ENCODE measurements around the gene STARD10. TPM values are rescaled to one million over a fixed set of nuclear protein-coding genes. Genes with fewer than 3 reads are reported as not detected.

The STARD10 gene
- total RNA-seq, 1 donor from 2014 or later, result 20.9 TPM

DNA sequence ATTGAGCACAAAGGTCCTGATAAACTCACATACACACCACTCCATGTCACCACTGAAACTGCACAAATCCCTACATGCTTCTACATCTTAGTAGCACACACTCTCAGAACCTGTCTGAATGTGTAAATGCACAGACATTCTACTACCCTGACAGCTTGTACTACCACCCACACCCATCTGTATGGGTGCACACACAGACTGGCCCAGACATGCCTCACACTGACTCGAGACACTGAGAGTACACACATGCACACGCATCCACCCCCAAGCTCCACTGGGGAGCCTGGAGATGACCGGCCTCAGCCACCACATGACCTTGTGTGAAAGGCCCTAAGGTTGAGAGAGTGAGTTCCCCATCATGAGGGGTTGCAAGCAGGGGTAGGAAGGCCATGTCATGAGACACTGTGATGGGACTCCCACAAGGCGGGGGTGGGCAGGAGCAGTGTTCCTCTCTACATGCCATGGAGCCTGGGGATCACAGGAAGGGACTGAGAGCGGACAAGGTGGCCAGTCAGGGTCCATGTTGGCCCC, 69.8 kb downstream of the STARD10 start:
- H3K9me3 ChIP-seq, result no peaks in the 10 kb centered on the region
- peaks cover 13 to 27% of the 10 kb centered on the region in 2 donors for H3K4me1 ChIP-seq
- no peak overlapping the region for H3K27ac ChIP-seq
- TF ChIP-seq, protein P1, sequence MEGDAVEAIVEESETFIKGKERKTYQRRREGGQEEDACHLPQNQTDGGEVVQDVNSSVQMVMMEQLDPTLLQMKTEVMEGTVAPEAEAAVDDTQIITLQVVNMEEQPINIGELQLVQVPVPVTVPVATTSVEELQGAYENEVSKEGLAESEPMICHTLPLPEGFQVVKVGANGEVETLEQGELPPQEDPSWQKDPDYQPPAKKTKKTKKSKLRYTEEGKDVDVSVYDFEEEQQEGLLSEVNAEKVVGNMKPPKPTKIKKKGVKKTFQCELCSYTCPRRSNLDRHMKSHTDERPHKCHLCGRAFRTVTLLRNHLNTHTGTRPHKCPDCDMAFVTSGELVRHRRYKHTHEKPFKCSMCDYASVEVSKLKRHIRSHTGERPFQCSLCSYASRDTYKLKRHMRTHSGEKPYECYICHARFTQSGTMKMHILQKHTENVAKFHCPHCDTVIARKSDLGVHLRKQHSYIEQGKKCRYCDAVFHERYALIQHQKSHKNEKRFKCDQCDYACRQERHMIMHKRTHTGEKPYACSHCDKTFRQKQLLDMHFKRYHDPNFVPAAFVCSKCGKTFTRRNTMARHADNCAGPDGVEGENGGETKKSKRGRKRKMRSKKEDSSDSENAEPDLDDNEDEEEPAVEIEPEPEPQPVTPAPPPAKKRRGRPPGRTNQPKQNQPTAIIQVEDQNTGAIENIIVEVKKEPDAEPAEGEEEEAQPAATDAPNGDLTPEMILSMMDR (IDR thresholded peaks at IDR 0.05), result no peak
- no peak for DNase-seq (ENCODE audit: low spot score in 2 of 2)
- intact Hi-C loops (cut with DNase I), result loop anchor here (2.0 to 10.0 kb wide), 3 partner anchors 421 to 651 kb away; partner anchors contain the start of genes FCHSD2 and RELT
- H3K36me3 ChIP-seq, result no peaks in the 10 kb centered on the region
- H3K4me3 ChIP-seq, result no peak overlapping the region
- H3K27me3 ChIP-seq, result no peaks in the 10 kb centered on the region

DNA sequence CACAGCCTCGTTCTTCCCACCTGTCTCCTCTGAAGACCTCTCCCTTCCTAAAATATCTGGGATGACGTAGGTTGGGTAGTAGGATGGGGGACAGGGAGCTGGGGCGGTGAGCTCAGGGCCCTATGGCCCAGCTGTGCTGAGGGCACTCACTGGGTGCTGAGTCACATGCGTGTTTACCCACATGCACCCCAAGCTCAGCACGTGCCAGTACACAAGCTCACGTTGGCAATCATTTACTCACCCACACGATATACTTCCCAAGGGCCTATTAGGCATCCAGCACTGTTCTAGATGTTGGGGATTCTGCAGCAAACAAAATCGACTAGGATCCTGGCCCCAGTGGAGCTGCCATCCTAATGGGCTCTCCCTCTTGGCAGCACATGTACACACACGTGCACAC, 70.3 kb downstream of the STARD10 start:
- Histone ChIP-seq H3K9me3 (no peaks in the 10 kb centered on the region), H3K4me1 (peaks cover 13 to 29% of the 10 kb centered on the region in 2 donors), H3K4me3 (no peak overlapping the region), H3K27ac (peak overlapping the region in 1 of 2 donors; percentile 90), H3K27me3 (no peaks in the 10 kb centered on the region), H3K36me3 (no peaks in the 10 kb centered on the region)
- intact Hi-C loops (cut with DNase I), result loop anchor here (2.0 to 10.0 kb wide), 3 partner anchors 29 to 651 kb away; partner anchors contain the start of genes ARAP1, FCHSD2 and RELT
- TF ChIP-seq, protein P1 (IDR thresholded peaks at IDR 0.05), result no peak
- no peak for DNase-seq (ENCODE audit: low spot score in 2 of 2)

DNA sequence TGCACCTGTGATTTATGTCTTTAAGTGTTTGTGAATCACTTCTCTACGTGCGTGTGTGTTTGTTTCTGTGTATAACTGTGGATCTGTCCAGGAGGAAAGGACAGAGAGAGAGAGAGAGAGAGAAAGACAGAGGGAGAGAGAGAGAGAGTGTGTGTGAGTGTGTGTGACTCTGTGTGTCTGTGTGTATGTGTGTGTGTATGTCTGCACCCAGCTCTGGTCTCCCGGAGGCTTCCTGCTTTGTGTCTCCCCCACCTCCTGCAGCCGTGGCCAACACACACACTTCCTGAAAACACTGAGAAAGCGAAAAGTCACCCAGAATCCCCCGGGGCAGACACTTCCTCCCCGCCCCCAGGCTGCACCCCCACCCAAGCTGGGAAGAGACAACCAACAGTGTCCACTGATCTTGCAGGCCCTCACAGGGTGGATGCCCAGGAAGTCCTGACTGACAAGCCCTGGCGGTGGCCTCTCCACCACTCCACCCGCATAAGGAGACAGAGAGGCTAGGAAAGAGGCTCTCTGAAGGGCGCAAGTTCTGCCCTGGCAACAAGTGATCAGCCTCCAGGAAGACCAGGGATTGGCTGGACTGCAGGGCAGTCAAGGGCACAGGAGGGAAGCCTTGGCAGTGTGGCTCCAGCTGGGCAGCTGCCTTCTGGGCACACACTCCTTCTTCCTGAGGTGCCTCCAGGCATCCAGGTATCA, 71.6 kb downstream of the STARD10 start:
- TF ChIP-seq, protein P1 (IDR thresholded peaks at IDR 0.05), result peak in 1 of 3 experiments; percentile 13
- Histone ChIP-seq H3K27me3 (no peaks in the 10 kb centered on the region), H3K4me1 (peaks cover 13 to 32% of the 10 kb centered on the region in 2 donors), H3K36me3 (peaks cover 3% of the 10 kb centered on the region in 2 donors), H3K4me3 (peak overlapping the region; percentile 68 to 76), H3K27ac (peak overlapping the region; percentile 40 to 90), H3K9me3 (no peaks in the 10 kb centered on the region)
- DNase-seq (ENCODE audit: low spot score in 2 of 2), result peak; percentile 80 to 92
- intact Hi-C loops (cut with DNase I), result loop anchor here (1.0 to 10.0 kb wide), 5 partner anchors 31 to 653 kb away; partner anchors contain the start of genes ARAP1, ATG16L2, FCHSD2 and RELT

DNA sequence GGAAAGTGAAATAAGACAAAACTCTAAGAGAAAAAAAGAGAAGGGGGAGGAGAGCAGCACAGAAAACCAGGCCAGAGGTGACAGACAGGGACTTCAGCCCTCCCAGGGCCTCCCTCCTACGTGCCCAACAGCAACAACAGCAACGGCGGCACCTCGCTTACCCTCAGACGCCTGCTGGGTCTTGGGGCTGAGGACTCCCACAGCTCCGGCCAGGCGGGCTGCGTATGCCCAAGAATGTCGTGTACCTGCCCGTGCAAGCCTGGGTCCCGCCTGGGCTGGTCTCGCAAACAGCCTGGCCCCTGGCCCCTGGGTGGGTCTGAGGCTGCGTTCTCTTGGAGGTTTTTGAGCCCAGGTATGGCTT, 72.2 kb downstream of the STARD10 start:
- TF ChIP-seq, protein P1 (IDR thresholded peaks at IDR 0.05), result no peak
- Histone ChIP-seq H3K9me3 (no peaks in the 10 kb centered on the region), H3K4me3 (peak overlapping the region; percentile 68 to 76), H3K27me3 (no peaks in the 10 kb centered on the region), H3K4me1 (peaks cover 13 to 32% of the 10 kb centered on the region in 2 donors), H3K27ac (peak overlapping the region; percentile 40 to 90), H3K36me3 (peaks cover 3 to 9% of the 10 kb centered on the region in 2 donors)
- DNase-seq (ENCODE audit: low spot score in 2 of 2), result no peak
- intact Hi-C loops (cut with DNase I), result loop anchor here (1.0 to 10.0 kb wide), 5 partner anchors 31 to 653 kb away; partner anchors contain the start of genes ARAP1, ATG16L2, FCHSD2 and RELT

DNA sequence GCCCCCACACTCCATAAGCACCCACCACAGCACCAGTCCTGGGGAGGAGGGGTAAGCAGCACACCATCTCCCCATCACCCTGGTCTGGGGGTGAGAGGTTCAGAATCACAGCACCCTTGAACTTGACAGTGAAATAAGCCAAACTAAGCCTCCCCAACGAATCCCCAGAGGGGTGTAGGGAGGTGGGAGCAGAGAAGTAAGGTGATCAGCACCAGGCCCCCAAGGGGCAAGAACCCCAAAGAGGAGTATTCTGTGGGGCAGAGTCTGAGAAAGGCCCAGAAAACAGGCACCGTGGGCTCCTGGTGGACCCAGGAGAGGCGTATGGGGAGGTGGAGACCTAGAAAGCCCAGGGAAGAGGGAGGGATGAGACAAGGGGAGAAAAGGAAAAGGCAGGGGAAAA, 72.6 kb downstream of the STARD10 start:
- H3K27ac ChIP-seq, result peak overlapping the region; percentile 40 to 90
- peaks cover 3 to 13% of the 10 kb centered on the region in 2 donors for H3K36me3 ChIP-seq
- no peaks in the 10 kb centered on the region for H3K27me3 ChIP-seq
- no peaks in the 10 kb centered on the region for H3K9me3 ChIP-seq
- TF ChIP-seq, protein P1 (IDR thresholded peaks at IDR 0.05), result no peak
- H3K4me1 ChIP-seq, result peaks cover 13 to 32% of the 10 kb centered on the region in 2 donors
- intact Hi-C loops (cut with DNase I), result loop anchor here (10.0 kb wide), 2 partner anchors 424 to 654 kb away; partner anchors contain the start of genes FCHSD2 and RELT
- no peak for DNase-seq (ENCODE audit: low spot score in 2 of 2)
- H3K4me3 ChIP-seq, result peak overlapping the region; percentile 68 to 76
